Measurements from ENCODE around the gene HHIPL2.

DNA sequence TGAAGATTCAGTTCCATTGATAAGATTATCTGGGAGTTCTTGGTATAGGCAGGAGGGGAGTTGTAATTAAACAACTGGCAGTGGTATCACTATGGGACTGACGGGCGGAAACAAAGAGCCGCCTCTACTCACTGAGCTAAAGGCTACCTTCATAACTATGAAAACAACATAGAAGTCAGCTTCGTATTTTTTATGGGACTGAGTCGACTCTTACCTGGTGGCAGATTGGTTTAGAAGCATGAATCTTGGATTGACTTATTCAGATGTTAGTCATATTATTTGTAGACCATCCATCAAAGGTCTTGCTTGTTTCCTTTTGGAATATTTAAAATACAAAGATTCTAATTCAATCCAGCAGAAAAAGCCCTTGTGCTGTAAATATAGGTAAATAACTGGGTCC is 6.3 kb upstream of the HHIPL2 start:
- TF ChIP-seq POLR2A (IDR thresholded peaks at IDR 0.05; ENCODE audit: low read depth, low read length) = no peak
- TF ChIP-seq, protein P1, sequence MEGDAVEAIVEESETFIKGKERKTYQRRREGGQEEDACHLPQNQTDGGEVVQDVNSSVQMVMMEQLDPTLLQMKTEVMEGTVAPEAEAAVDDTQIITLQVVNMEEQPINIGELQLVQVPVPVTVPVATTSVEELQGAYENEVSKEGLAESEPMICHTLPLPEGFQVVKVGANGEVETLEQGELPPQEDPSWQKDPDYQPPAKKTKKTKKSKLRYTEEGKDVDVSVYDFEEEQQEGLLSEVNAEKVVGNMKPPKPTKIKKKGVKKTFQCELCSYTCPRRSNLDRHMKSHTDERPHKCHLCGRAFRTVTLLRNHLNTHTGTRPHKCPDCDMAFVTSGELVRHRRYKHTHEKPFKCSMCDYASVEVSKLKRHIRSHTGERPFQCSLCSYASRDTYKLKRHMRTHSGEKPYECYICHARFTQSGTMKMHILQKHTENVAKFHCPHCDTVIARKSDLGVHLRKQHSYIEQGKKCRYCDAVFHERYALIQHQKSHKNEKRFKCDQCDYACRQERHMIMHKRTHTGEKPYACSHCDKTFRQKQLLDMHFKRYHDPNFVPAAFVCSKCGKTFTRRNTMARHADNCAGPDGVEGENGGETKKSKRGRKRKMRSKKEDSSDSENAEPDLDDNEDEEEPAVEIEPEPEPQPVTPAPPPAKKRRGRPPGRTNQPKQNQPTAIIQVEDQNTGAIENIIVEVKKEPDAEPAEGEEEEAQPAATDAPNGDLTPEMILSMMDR (conservative IDR thresholded peaks at IDR 0.05; ENCODE audit: low read depth, low read length) = no peak
- TF ChIP-seq RAD21 (IDR thresholded peaks at IDR 0.05; ENCODE audit: low read length) = no peak
- TF ChIP-seq CEBPB (IDR thresholded peaks at IDR 0.05; ENCODE audit: low read depth, low read length) = no peak
- no peak for TF ChIP-seq BHLHE40 (IDR thresholded peaks at IDR 0.05; ENCODE audit: low read depth, low read length)
- no peak for TF ChIP-seq FOS (IDR thresholded peaks at IDR 0.05; ENCODE audit: low read depth, low read length)
- TF ChIP-seq, protein P2, sequence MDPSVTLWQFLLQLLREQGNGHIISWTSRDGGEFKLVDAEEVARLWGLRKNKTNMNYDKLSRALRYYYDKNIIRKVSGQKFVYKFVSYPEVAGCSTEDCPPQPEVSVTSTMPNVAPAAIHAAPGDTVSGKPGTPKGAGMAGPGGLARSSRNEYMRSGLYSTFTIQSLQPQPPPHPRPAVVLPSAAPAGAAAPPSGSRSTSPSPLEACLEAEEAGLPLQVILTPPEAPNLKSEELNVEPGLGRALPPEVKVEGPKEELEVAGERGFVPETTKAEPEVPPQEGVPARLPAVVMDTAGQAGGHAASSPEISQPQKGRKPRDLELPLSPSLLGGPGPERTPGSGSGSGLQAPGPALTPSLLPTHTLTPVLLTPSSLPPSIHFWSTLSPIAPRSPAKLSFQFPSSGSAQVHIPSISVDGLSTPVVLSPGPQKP (IDR thresholded peaks at IDR 0.05; ENCODE audit: borderline replicate concordance, low read depth, low read length) = no peak
- TF ChIP-seq RFX5 (IDR thresholded peaks at IDR 0.05; ENCODE audit: low read depth, low read length) = no peak
- no peak for TF ChIP-seq RCOR1 (IDR thresholded peaks at IDR 0.05; ENCODE audit: insufficient replicate concordance, low read length)
- TF ChIP-seq CHD1 (IDR thresholded peaks at IDR 0.05; ENCODE audit: low read depth, low read length) = no peak

Data from IMR-90 (cell line).